HEK293 (cell line): ENCODE data around the gene RNF111.

Source experiments
- CTCF ChIA-PET: fragments of 350-600 bp; formaldehyde crosslinking; extraction: SDS; loops from one replicate; lab custom pipeline; 2021; ENCODE audit warnings: antibody characterized with exemption; lab: Yijun Ruan, JAX
- POLR2A ChIA-PET: fragments of 300-600 bp; formaldehyde crosslinking; extraction: SDS; loops from one replicate; lab custom pipeline; 2020; ENCODE audit warnings: antibody characterized with exemption, inconsistent platforms; lab: Yijun Ruan, JAX
- H3K27ac ChIP-seq: fragments of 200-500 bp; sonication (Bioruptor generic); 2 replicates; pipeline ENCODE4 v1.5.1; 2014; ENCODE audit warnings: low read depth, low read length, control low read depth, inconsistent platforms; ENCODE audit errors: extremely low read depth
- H3K36me3 ChIP-seq, 2 experiments: fragments of 200-500 bp in 1 of 2; sonication (Bioruptor generic) in 1 of 2; 1 replicate in 1 of 2; 2 replicates in 1 of 2; pipeline ENCODE4 v1.5.1; 2014 to 2017; ENCODE audit warnings: inconsistent platforms in 2 of 2, low read length in 2 of 2; ENCODE audit not compliant: control insufficient read depth in 2 of 2, insufficient read depth in 1 of 2
- H3K4me1 ChIP-seq: fragments of 200-500 bp; sonication (Bioruptor generic); 2 replicates; pipeline ENCODE4 v1.5.1; 2014; ENCODE audit warnings: mild to moderate bottlenecking, low read length, inconsistent platforms; ENCODE audit not compliant: control insufficient read depth, insufficient read depth
- H3K4me3 ChIP-seq: 2 replicates; pipeline ENCODE4 v1.5.1; 2011; ENCODE audit warnings: low read depth, mild to moderate bottlenecking, control low read depth, low read length, moderate library complexity
- H3K9me3 ChIP-seq: fragments of 200-500 bp; sonication (Bioruptor generic); 2 replicates; pipeline ENCODE4 v1.5.1; 2014; ENCODE audit warnings: low read depth, low read length, inconsistent platforms; ENCODE audit not compliant: control insufficient read depth, insufficient read depth
- GLIS1 ChIP-seq: fragments of 450-650 bp; formaldehyde crosslinking; IDR thresholded peaks from 2 replicates; pipeline ENCODE4 v1.5.1; 2016; ENCODE audit warnings: missing biosample characterization, missing genetic modification characterization
- HOXC10 ChIP-seq: sonication (generic); formaldehyde crosslinking; IDR thresholded peaks from 2 replicates; pipeline ENCODE4 v1.8.1; 2023; ENCODE audit warnings: mild to moderate bottlenecking, missing genetic modification reagents
- KLF17 ChIP-seq: fragments of 450-650 bp; formaldehyde crosslinking; IDR thresholded peaks from 2 replicates; pipeline ENCODE4 v1.5.1; 2016; ENCODE audit warnings: missing biosample characterization, missing genetic modification characterization
- OVOL3 ChIP-seq: fragments of 450-650 bp; formaldehyde crosslinking; IDR thresholded peaks from 2 replicates; pipeline ENCODE4 v1.5.1; 2016; ENCODE audit warnings: missing biosample characterization, missing genetic modification characterization
- PBX3 ChIP-seq: sonication (generic); formaldehyde crosslinking; IDR thresholded peaks from 2 replicates; pipeline ENCODE4 v1.8.1; 2022; ENCODE audit warnings: mild to moderate bottlenecking, moderate library complexity, missing genetic modification reagents
- SP2 ChIP-seq: fragments of 450-650 bp; formaldehyde crosslinking; IDR thresholded peaks from 2 replicates; pipeline ENCODE4 v1.5.1; 2016; ENCODE audit warnings: missing biosample characterization, missing genetic modification characterization
- ZBTB10 ChIP-seq: fragments of 450-650 bp; formaldehyde crosslinking; IDR thresholded peaks from 2 replicates; pipeline ENCODE4 v1.5.1; 2016; ENCODE audit warnings: missing biosample characterization, missing genetic modification characterization
- ZNF112 ChIP-seq: fragments of 450-650 bp; formaldehyde crosslinking; IDR thresholded peaks from 2 replicates; pipeline ENCODE4 v1.5.0; 2017; ENCODE audit warnings: missing biosample characterization, missing genetic modification characterization
- ZNF140 ChIP-seq: fragments of 450-650 bp; formaldehyde crosslinking; IDR thresholded peaks from 2 replicates; pipeline ENCODE4 v1.5.1; 2016; ENCODE audit warnings: missing biosample characterization, missing genetic modification characterization
- ZNF16 ChIP-seq: fragments of 450-650 bp; formaldehyde crosslinking; IDR thresholded peaks from 2 replicates; pipeline ENCODE4 v1.5.1; 2016; ENCODE audit warnings: low read depth, missing biosample characterization, missing genetic modification characterization
- ZNF18 ChIP-seq: fragments of 450-650 bp; formaldehyde crosslinking; IDR thresholded peaks from 2 replicates; pipeline ENCODE4 v1.5.1; 2016; ENCODE audit warnings: missing biosample characterization, missing genetic modification characterization
- ZNF24 ChIP-seq: fragments of 450-650 bp; formaldehyde crosslinking; IDR thresholded peaks from 2 replicates; pipeline ENCODE4 v1.5.1; 2016; ENCODE audit warnings: missing biosample characterization, missing genetic modification characterization
- ZNF274 ChIP-seq, 2 experiments: fragments of 200-500 bp in 1 of 2; fragments of 450-650 bp in 1 of 2; sonication (Bioruptor generic) in 1 of 2; formaldehyde crosslinking in 1 of 2; IDR thresholded peaks; 2 replicates each; pipeline versions ENCODE4 v1.5.1 to v1.6.1; 2014 to 2016; ENCODE audit warnings: borderline replicate concordance in 1 of 2, inconsistent platforms in 1 of 2, low read length in 1 of 2, missing biosample characterization in 1 of 2, missing genetic modification characterization in 1 of 2
- ZNF280D ChIP-seq: fragments of 450-650 bp; formaldehyde crosslinking; IDR thresholded peaks from 2 replicates; pipeline ENCODE4 v1.5.1; 2016; ENCODE audit warnings: missing biosample characterization, missing genetic modification characterization
- ZNF335 ChIP-seq: fragments of 450-650 bp; formaldehyde crosslinking; conservative IDR thresholded peaks from 2 replicates; pipeline ENCODE4 v1.5.1; 2016; ENCODE audit warnings: missing biosample characterization, missing genetic modification characterization
- ZNF350 ChIP-seq: fragments of 450-650 bp; formaldehyde crosslinking; IDR thresholded peaks from 2 replicates; pipeline ENCODE4 v1.5.0; 2017; ENCODE audit warnings: missing biosample characterization, mild to moderate bottlenecking, missing genetic modification characterization
- ZNF37A ChIP-seq: fragments of 450-650 bp; IDR thresholded peaks from 2 replicates; pipeline ENCODE4 v1.5.1; 2018; ENCODE audit warnings: missing biosample characterization, missing genetic modification characterization
- ZNF416 ChIP-seq: fragments of 450-650 bp; formaldehyde crosslinking; IDR thresholded peaks from 2 replicates; pipeline ENCODE4 v1.5.1; 2016; ENCODE audit warnings: missing biosample characterization, missing genetic modification characterization
- ZNF48 ChIP-seq: fragments of 450-650 bp; formaldehyde crosslinking; IDR thresholded peaks from 2 replicates; pipeline ENCODE4 v1.5.1; 2016; ENCODE audit warnings: missing biosample characterization, missing genetic modification characterization
- ZNF501 ChIP-seq: fragments of 450-650 bp; formaldehyde crosslinking; IDR thresholded peaks from 2 replicates; pipeline ENCODE4 v1.5.1; 2016; ENCODE audit warnings: missing biosample characterization, missing genetic modification characterization
- ZNF544 ChIP-seq: fragments of 450-650 bp; formaldehyde crosslinking; IDR thresholded peaks from 2 replicates; pipeline ENCODE4 v1.5.0; 2017; ENCODE audit warnings: missing biosample characterization, missing genetic modification characterization
- ZNF548 ChIP-seq: fragments of 450-650 bp; formaldehyde crosslinking; IDR thresholded peaks from 2 replicates; pipeline ENCODE4 v1.5.1; 2016; ENCODE audit warnings: missing biosample characterization, missing genetic modification characterization
- ZNF571 ChIP-seq: fragments of 450-650 bp; formaldehyde crosslinking; IDR thresholded peaks from 2 replicates; pipeline ENCODE4 v1.5.0; 2017; ENCODE audit warnings: missing biosample characterization, missing genetic modification characterization
- ZNF645 ChIP-seq: fragments of 450-650 bp; formaldehyde crosslinking; IDR thresholded peaks from 2 replicates; pipeline ENCODE4; 2016; ENCODE audit warnings: missing biosample characterization, missing genetic modification characterization
- ZNF701 ChIP-seq: fragments of 450-650 bp; formaldehyde crosslinking; IDR thresholded peaks from 2 replicates; pipeline ENCODE4 v1.5.1; 2016; ENCODE audit warnings: missing biosample characterization, missing genetic modification characterization
- ZNF792 ChIP-seq: fragments of 450-650 bp; formaldehyde crosslinking; IDR thresholded peaks from 2 replicates; pipeline ENCODE4 v1.5.1; 2016; ENCODE audit warnings: missing biosample characterization, missing genetic modification characterization
- ZSCAN23 ChIP-seq: fragments of 450-650 bp; formaldehyde crosslinking; IDR thresholded peaks from 2 replicates; pipeline ENCODE4 v1.5.1; 2016; ENCODE audit warnings: missing biosample characterization, missing genetic modification characterization

RNF111 gene

GRCh38 chr15:58987491-58988005 is at the start of gene RNF111:
RNF111 (plus strand) TSS chr15:58987663; CDS start chr15:59030823, 43,160 bp downstream.
- H3K36me3 ChIP-seq, result peaks cover 8 to 10% of the 10 kb centered on the region in 2 experiments; a peak in 2 of 3 replicates
- peak within 1 kb of the TSS; percentile 89 for H3K27ac ChIP-seq
- peak within 1 kb of the TSS; percentile 88 for H3K4me3 ChIP-seq
- H3K9me3 ChIP-seq, result no peaks in the 10 kb centered on the region
- no peaks in the 10 kb centered on the region for H3K4me1 ChIP-seq
- POLR2A ChIA-PET, result interaction anchor here (1.0 kb wide), 1 partner anchor 14 kb away, joined by 3 read pairs; no protein-coding TSS in a partner anchor
- CTCF ChIA-PET, result interaction anchor here (0.6 kb wide), 1 partner anchor 444 kb away, joined by 9 read pairs; no protein-coding TSS in a partner anchor
- no peak for TF ChIP-seq ZNF544
- no peak for TF ChIP-seq ZNF350 (tag by site-specific recombination)
- TF ChIP-seq ZNF37A (tag by site-specific recombination), result no peak
- no peak for TF ChIP-seq ZNF16 (tag by site-specific recombination)
- no peak for TF ChIP-seq ZNF416 (tag by site-specific recombination)
- no peak for TF ChIP-seq ZNF792 (tag by site-specific recombination)
- TF ChIP-seq ZNF48 (tag by site-specific recombination), result no peak
- TF ChIP-seq ZNF571, result no peak
- TF ChIP-seq OVOL3 (tag by site-specific recombination), result no peak
- TF ChIP-seq HOXC10 (CRISPR knock-in tag), result no peak
- TF ChIP-seq ZNF335 (tag by site-specific recombination), result peak; percentile 64
- no peak for TF ChIP-seq ZNF140
- no peak for TF ChIP-seq KLF17 (tag by site-specific recombination)
- TF ChIP-seq ZNF18, result no peak
- 0 out of 2 replicates have a peak, but pooled peaks have one; percentile 42 for TF ChIP-seq ZNF501 (tag by site-specific recombination)
- TF ChIP-seq ZNF548 (tag by site-specific recombination), result no peak
- no peak for TF ChIP-seq ZNF280D (tag by site-specific recombination)
- no peak for TF ChIP-seq ZNF274 (IDR thresholded peaks at IDR 0.05; ENCODE audit: low read length)
- no peak for TF ChIP-seq ZNF274 (tag by site-specific recombination; IDR thresholded peaks at IDR 0.05; ENCODE audit: borderline replicate concordance)
- peak; percentile 79 for TF ChIP-seq GLIS1 (tag by site-specific recombination)
- no peak for TF ChIP-seq ZSCAN23 (tag by site-specific recombination)
- peak; percentile 53 for TF ChIP-seq SP2 (tag by site-specific recombination)
- TF ChIP-seq PBX3, result no peak
- no peak for TF ChIP-seq ZNF112 (tag by site-specific recombination)
- TF ChIP-seq ZBTB10 (tag by site-specific recombination), result no peak
- no peak for TF ChIP-seq ZNF645 (tag by site-specific recombination)
- no peak for TF ChIP-seq ZNF701 (tag by site-specific recombination)
- no peak for TF ChIP-seq ZNF24 (tag by site-specific recombination)
